Stimulated activated CD4-positive, alpha-beta T cell treated with anti-CD3 and anti-CD28 coated beads, Interleukin-4, amount 100 ng/mL, for 24 hours (primary cell): ENCODE measurements around the gene MITF.
"Not testable (repeated sequence)": the region's sequence is repeated elsewhere in the genome, so short reads cannot be mapped to it uniquely, and the experiment has no call there.

Experiments used
- DNase-seq: peaks from one replicate; pipeline ENCODE4 v3.0.0-alpha.2; 2020

The MITF gene

DNA sequence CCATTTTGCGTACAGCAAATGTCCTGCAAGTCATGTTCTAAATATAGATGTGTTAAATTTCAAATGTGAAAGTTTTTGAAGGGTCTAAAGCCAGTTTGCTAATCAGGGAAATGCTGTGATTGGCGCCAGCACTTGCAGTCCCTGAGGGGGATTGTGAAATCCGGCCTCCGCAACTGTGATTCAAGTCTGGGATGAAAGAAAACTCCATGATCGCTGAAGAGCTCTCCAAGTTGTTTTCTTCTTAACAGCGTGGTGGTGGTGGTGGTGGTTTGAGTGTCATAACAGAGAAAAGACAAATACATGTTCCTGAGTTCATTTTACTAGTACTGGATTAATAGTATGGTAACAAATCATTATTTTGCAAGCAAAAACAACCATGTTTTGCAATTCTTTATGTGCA lies 51.8 kb downstream of the MITF start:
- DNase-seq, result no peak

DNA sequence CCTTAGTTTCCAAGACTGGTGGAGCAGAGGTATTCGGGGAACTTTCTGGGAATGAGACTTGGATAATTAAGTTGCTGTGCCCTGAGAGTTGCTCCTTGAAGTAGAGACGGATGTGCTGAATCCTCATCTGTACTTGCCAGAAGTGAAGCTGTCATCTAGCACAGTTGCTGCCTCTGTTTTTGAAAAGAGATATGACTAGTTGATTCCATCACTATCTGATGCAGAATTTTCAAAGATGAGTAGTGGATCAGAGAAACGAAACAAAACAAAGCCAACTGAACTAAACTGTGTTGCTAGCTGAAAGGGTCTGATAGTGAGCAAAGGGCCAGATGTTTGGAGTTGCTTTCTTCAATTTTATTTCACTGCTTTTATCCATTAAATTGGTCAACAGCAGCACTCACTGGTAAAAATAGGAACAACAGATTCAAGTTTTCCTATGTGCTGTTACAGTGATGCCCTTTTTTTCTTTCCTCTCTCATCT lies 52.7 kb downstream of the MITF start:
- no peak for DNase-seq

DNA sequence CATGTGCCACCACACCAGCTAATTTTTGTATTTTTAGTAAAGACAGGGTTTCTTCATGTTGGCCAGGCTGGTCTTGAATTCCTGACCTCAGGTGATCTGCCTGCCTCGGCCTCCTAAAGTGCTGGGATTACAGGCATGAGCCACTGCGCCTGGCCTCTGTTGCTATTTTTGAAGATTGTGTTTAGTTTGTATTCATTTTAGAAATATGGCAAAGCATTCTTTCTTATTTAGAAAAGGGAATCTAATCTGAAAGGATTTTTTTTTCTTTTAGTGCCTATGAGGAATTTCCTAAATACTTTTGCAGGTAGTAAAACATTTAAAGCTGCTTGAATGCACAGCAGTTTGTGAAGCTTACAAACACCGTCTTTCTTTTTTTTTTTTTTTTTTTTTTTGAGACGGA lies 56.9 kb downstream of the MITF start:
- DNase-seq, result not testable (repeated sequence)

DNA sequence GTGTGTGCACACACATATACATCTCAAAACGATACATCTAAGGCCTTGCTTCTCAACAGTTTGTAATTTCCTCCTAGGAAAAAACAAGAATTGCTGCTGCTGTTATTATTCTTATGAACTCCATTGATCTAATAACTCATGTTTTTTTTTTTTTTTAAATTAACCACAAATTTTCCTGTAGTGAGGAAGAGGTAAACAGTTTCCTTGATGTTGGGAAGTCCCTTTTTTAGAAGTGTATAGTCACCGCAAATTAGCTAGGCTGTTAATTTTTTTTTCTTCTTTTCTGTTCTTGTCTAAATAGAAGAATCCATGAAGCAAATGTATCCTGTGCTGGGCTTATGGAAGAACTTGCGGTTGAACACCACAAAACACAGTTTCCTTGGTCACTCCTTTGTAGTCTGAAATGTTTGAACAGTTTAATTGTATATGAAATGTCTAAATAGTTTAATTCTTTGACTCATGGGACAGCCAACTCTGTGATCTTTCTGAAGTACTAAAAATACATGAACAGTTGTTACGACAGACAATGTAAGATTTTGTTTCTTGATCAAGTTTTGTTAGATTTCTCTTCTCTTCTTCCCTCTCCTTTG lies 64.5 kb downstream of the MITF start:
- DNase-seq, result no peak

DNA sequence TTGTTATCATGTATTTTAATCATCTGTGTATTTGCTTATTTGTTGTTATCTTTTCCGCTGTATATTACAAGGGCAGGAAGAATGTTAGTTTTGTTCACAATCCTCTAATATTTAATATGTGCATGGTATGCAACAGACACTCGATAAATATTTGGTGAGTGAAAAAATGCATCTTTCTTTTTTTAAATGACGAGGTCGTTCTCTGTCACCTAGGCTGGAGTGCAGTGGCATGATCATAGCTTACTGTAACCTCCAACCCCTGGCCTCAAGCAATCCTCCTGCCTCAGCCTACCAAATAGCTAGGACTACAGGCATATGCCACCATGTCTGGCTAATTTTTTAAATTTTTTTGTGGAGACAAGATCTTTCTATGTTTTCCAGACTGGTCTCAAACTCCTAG lies 66.2 kb downstream of the MITF start:
- no peak for DNase-seq

- no peak for DNase-seq
Observed at GRCh38 chr3:69806735-69807438, 67.6 kb downstream of the MITF start.

GRCh38 chr3:69807674-69808073 lies 68.4 kb downstream of the MITF start:
- no peak for DNase-seq

- DNase-seq, result no peak
Observed at GRCh38 chr3:69809076-69809835, 70.0 kb downstream of the MITF start.

GRCh38 chr3:69811452-69812401 lies 72.5 kb downstream of the MITF start:
- no peak for DNase-seq

DNA sequence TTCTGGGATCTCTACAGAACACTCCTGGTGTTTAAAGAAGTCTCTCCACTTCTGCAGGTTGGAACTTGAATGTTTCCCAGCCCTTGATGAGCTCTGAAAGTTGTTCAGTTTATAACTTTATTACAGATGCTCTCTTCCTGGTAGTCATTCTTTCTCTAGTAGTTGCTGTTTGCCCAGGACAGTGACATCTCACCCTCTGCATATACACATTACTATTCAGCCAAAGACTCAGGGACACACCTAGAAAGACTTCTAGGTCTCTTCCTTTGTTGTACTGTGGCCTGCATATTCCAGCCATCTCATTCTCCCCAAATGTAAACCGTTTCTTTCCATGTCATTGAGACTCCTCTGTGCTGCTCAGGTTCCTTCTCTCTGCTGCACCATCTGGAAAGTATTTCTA lies 76.7 kb downstream of the MITF start:
- no peak for DNase-seq

DNA sequence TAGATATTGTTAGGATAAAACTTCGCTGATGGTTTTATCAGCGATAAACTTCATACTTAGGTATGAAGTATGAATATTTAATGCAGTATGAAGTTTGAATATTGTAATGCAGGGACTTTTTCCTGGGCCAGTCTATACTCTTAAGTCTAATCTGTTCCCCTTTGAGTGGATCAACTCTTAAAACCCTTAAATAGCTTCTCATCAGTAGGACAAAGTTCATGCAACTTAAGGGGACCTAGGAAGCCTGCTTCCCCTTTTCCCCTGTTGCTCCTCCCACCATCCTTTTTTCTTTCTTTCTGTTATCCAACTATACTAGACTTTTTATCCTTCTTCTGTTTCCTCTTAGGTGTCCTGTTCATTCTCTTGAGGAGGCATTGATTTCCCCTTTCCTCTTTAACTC lies 78.7 kb downstream of the MITF start:
- no peak for DNase-seq

GRCh38 chr3:69819282-69819681 lies 80.0 kb downstream of the MITF start:
- no peak for DNase-seq

DNA sequence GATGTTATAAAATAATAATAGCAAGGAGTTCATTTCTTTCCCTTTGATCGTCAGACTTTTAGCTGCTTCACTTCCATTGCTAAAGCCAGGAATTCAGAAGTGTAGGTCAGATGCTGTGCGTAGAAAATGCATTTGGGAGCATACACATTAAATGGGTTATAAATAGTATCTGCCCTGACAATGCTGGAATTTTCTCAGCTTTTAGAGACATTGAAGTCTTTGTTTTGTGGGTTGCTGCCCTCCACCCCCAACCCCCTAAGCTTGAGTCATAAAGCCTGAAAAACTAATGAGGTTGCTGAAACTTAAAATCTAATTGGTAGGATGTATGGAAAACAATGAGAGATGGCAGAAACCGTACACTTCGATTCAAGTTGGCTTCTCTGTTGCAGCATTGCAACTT lies 81.9 kb downstream of the MITF start:
- DNase-seq, result no peak

DNA sequence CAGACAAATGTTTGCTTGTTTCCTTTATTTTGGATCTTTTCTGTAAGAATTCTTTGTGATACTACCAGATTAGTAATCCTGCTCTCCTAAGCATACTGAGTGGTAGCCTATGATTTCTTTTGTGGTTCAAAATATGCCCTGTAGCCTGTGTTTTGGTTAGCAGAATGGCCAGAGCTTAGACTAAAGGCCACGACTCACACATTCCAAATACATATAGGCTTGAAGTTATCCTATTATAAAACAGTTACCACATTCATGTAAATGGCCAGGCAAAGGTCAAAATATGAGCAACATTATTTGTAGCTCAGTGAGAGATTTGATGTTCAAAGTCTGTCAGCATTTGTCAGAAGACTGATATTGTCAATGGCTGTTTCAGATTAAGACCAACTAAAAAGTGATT lies 84.5 kb downstream of the MITF start:
- no peak for DNase-seq

GRCh38 chr3:69825446-69825845 lies 86.2 kb downstream of the MITF start:
- no peak for DNase-seq

DNA sequence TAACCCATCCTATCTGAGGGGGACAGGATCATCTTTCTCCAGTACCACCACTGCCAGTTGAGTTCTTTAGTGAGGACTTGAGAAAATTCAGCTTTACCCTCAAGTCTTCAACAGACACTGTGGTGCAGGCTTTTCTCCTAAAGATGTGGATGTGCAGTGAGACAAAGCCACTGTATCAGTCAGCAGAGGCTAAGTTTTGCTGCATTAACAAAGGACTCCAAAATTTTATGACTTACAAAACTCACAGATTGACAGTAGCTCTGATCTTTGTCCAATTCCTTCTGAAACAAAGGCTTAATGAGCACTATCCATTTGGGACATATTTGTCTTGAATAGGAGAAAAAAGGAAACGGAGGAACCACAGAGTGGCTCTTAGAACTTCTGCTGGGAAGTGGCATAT lies 87.9 kb downstream of the MITF start:
- no peak for DNase-seq

DNA sequence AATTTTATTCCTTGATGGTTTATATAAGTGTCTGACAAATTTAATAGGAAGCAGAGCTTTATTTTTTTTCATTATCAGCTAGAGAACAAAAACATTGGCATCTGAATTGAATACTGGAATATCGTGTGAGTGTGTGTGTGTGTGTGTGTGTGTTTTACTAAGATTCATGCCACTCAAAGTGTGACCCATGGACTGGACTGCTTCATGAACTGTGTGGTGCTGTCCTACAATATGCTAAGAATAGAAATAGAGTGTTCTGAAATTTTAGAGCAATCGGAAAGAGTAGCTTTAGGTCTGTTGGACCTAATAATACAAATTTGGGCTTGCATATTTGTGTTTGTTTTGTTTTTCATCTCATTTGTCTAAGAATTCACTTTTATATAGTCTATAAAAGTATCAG lies 89.6 kb downstream of the MITF start:
- DNase-seq, result no peak

GRCh38 chr3:69830147-69830546 lies 90.9 kb downstream of the MITF start:
- no peak for DNase-seq

DNA sequence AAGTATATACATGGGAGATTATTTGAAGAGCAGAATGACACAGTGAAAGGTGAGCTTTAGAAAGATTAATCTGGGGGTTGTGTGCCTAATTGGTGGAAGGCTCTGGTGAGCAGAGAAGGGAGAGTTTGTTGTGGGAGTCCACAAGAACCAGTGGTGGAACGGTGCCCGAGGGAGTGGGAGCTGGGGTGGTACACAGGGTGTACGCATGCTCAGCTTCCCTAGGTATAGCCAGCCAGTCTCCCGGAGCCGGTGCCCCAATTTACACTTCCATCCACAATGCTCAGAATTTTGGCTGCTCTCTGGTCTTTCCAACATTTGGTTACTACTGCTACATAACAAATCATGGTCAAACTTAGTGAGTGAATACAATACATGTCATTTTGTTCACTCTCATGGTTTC lies 92.5 kb downstream of the MITF start:
- no peak for DNase-seq

DNA sequence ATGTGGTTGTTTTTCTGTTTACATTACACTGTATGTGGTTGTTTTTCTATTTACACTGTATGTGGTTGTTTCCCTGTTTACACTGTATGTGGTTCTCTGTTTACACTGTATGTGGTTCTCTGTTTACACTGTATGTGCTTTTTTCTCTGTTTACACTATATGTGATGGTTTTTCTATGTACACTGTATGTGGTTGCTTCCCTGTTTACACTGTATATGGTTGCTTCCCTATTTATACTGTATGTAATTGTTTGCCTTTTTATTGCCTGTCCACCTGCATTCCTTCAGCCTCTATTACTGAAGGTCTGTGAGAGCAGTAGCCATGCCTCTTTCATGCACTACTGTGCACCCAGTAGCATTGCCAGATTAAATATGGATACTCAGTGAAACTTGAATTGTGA lies 94.3 kb downstream of the MITF start:
- no peak for DNase-seq

DNA sequence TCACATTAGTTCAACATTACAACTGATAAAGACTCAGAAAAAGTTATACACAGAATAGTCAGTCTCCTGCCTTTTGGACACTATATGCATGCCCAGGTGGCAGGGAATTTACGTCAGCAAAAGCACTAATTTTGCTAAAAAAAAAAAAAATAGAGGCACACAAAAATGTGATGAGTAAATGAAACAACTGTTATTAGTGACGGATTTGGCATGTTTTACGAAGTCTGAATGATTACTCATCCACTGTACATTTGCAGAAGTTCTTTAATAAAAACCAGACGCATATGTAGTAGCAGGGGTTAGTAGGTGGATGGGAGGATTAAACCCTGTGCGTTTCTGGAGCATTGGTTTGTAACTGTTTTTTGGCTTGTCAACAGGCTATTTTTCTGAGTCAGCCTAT lies 99.0 kb downstream of the MITF start:
- no peak for DNase-seq

DNA sequence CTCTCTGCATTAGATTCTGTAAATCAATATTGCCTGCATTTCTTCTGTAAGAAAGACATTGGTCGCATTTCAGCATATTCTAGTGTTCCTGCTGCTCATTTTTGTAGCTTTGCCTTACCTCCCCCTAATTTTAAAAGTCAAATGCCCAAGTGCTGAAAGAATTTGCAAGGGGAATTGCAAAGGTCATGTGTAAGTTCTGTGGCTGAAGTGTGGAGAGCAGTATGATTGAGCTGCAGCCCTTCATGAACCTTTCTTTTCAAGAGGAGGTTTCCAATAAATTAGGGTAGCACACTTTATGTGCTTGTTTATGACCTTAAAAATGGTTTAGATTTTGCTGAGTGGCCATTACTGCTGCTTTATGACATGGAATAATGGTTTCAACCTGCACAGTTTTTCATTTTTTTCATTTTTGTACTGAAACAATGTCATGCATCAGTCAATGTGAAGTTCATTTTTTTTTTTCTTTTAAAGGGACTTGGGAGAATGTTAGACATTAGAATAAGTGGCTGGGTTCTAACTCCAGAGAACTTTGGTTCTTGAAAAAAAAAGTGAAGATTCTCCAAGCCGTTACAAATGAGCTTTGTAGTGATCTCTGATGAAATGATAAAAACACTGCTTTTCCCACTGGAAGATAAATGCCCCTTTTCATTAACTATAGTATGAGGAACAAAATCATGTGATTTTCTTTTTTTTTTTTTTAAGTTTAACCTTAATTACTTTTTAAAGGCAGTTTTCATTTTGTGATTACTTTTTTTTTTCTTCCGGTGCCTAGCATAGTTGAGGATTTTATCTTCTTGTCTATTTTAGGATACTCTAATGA lies 99.6 kb downstream of the MITF start:
- DNase-seq, result no peak
